ENCODE data around the gene NFIA.

Gene NFIA

DNA sequence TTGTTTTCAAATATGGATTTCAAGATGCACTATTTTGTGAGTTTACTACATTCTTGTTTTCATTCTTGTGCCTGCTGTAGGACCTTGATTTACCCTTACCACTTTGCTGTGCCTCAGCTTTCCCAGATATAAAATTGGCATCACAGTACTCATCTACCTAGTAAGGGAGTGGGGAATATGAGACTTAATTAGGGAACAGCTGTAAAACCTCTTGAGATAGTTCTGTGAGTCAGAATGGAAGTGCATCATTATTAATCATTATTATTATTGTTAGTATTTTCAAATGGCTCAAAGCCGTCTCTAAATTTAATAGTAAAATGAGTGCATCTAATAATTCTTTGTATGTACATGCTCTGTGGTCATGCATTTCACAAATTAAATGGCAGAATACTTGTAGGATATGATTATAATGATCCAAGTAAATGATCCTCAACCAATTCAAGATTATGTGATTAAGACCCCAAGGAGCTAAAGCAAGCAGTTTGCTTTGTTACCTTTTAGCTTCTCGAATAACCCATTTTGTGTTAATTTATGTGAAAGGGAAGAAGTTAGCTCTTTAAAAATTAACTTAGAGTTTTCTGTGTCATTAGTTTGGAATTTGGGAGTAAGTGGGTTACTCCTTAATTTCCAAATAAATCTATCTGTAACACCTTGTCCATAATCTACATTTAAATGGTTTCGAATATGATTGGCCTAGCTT lies 155.4 kb downstream of the NFIA start:
- TF ChIP-seq, protein P1, sequence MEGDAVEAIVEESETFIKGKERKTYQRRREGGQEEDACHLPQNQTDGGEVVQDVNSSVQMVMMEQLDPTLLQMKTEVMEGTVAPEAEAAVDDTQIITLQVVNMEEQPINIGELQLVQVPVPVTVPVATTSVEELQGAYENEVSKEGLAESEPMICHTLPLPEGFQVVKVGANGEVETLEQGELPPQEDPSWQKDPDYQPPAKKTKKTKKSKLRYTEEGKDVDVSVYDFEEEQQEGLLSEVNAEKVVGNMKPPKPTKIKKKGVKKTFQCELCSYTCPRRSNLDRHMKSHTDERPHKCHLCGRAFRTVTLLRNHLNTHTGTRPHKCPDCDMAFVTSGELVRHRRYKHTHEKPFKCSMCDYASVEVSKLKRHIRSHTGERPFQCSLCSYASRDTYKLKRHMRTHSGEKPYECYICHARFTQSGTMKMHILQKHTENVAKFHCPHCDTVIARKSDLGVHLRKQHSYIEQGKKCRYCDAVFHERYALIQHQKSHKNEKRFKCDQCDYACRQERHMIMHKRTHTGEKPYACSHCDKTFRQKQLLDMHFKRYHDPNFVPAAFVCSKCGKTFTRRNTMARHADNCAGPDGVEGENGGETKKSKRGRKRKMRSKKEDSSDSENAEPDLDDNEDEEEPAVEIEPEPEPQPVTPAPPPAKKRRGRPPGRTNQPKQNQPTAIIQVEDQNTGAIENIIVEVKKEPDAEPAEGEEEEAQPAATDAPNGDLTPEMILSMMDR (IDR thresholded peaks at IDR 0.05; ENCODE audit: low read depth, low read length): no peak
- no peak for DNase-seq (ENCODE audit: extremely low read depth, low read depth)

DNA sequence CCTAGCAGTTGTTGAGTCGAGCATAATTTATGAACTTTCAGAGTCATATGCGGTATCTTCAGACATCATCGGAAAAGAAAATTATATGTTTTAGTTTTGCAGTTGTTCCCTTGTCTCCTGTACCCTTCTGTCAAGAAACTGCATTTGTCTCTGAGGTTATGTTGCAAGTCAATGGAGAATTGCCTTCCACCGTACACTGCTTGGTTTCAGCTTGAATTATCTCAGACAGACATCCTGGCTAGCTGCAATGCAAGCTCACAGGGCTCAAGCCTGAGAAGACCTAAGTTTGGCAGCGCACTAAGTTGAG lies 156.0 kb downstream of the NFIA start:
- no peak for DNase-seq (ENCODE audit: extremely low read depth, low read depth)

DNA sequence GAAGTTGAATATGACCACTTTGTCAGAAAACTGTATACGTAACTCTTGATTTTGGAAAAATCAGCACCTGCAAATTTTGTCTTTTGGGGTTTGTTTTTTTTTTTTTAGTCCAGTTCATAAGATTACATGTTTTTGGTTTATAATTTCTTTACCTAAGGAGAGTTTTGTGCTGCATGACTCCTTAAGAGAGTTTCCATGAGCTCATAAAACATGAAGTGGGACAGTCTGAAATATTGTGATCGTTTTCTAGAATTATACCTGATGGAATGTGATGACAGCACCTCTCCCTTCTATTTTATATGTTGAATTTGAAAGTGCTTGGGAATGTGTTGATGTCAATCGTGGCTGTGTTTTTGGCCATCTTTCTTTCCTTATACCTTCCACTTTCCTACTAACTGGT lies 158.5 kb downstream of the NFIA start:
- DNase-seq (ENCODE audit: extremely low read depth, low read depth): no peak
- TF ChIP-seq, protein P1 (IDR thresholded peaks at IDR 0.05; ENCODE audit: low read depth, low read length): no peak

More for the DNA sequence above, 156.0 kb downstream of the NFIA start:
- TF ChIP-seq, protein P1 (IDR thresholded peaks at IDR 0.05; ENCODE audit: low read depth, low read length): no peak

DNA sequence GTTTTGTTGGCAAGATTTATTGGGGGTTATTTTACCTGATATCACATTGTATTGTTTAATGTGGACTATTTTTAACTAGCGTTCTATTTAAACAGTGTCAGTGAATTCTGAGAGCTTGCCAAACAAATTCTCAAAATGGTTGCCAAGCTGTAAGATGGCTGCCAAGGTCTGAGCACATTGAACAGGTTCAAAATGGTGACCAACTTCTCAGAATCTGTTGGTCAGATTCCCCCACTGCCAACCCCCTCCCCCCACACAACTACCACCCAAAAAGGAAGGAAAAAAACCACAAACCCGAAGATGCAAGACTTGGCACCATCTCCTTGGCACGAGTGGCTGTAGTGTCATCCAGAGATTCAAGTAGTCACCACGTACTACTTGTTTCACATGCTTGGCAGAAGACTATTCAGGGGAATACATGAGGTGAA lies 159.1 kb downstream of the NFIA start:
- no peak for DNase-seq (ENCODE audit: extremely low read depth, low read depth)
- TF ChIP-seq, protein P1 (IDR thresholded peaks at IDR 0.05; ENCODE audit: low read depth, low read length): no peak

DNA sequence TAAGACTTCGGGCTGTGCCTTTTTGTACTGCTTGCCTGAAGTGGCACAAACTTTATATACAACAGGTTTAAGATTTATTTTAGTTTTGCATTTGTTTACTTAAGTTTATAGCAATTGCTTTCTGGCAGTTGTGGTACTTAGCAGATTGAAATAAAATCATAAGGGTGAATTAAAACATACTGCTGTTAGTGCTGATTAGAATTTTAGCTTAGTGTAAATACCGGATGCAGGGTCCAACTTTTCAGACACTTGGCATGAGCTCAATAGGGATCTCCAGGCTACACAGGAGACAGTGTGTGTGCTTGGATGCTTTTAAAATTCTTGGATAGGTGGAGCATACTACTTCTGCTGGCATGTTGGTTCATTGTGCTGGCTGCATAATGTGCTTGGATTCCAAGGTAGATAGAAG lies 159.6 kb downstream of the NFIA start:
- DNase-seq (ENCODE audit: extremely low read depth, low read depth): no peak
- TF ChIP-seq, protein P1 (IDR thresholded peaks at IDR 0.05; ENCODE audit: low read depth, low read length): no peak

DNA sequence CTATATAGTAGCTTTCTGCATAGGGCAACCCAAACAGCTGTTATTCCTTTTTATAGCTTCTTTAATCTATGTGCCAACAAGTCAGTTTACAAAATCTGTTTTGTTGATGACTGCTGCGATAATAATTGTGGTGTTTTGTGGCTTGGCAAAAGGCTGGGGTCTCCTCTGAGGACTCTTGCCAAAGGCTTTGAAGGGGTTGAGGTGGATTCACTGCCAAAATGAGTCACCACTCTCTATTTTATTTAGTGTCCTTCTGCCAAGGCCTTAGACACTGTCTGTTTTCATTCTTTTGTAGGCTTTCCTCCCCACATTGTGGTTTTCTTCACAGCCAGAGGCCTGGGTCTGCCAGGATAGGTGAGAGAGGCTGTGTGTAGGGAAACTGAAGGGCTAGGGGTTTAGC lies 161.8 kb downstream of the NFIA start:
- no peak for DNase-seq (ENCODE audit: extremely low read depth, low read depth)
- TF ChIP-seq, protein P1 (IDR thresholded peaks at IDR 0.05; ENCODE audit: low read depth, low read length): no peak

DNA sequence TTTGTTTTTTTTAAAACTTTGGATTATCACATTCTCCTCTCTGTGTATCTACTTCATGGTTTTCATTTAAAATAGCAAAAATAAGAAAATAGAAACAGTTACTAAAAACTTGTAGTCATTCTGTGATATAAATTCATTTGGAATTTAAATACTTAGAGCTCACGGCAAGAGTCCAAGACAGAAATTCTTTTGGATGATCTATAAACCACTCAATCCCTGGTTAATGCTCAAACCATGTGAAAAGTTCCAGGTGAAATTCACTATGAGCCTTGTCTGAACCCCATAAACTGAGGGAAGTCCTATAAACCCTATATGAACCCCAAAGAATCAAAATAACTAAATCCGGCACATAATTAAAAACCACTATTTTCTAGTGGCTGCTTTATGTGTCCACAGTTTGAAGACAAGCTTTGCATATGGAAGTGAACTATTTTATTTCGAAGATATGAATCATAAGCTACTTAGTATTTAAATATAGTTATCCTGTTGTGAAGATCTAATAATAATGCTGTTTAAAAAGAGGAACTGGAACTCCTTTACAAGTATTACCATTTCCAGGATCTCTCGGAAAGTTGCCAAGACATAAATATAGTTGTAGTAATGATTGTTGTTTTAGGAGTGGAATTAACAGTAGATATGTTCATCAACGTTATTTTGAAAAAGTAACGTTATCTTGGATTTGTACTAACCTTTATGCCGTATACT lies 163.5 kb downstream of the NFIA start:
- TF ChIP-seq, protein P1 (IDR thresholded peaks at IDR 0.05; ENCODE audit: low read depth, low read length): no peak
- DNase-seq (ENCODE audit: extremely low read depth, low read depth): no peak

All from AG09319 (cell line).